T-helper 2 cell treated with Interferon-gamma antibody and Interleukin-4, amounts not matched to agents 100 ng/mL and 5 ng/mL, for 36 hours (primary cell): ENCODE results near the gene ACTR5. TPM values are rescaled to one million over a fixed set of nuclear protein-coding genes. Genes with fewer than 3 reads are reported as not detected.

Experiments used
- intact Hi-C: fragments of 100-400 bp; cut with micrococcal nuclease; formaldehyde crosslinking; loops from one replicate; pipeline ENCODE4 v1.15.1; 2023
- total RNA-seq: library from RNA; stranded (reverse); gene quantifications from 2 replicates; pipeline ENCODE4 v1.2.3, GENCODE V29; 2022

Gene ACTR5
- 8.7 and 10.0 TPM in 2 replicates for total RNA-seq

- intact Hi-C loops: loop anchor here (1.0 to 2.0 kb wide), 6 partner anchors 17 to 214 kb away; partner anchors contain the start of genes DHX35, FAM83D and PPP1R16B
Observed at GRCh38 chr20:38748097-38748860, at the start of gene ACTR5. Gene ACTR5 (plus strand): TSS chr20:38748460. CDS start chr20:38748479, 19 bp downstream.

GRCh38 chr20:38698541-38698940, 49.7 kb upstream of the ACTR5 start:
- intact Hi-C loops: no loop called here

GRCh38 chr20:38700141-38700540, 48.1 kb upstream of the ACTR5 start:
- intact Hi-C loops: no loop called here

- intact Hi-C loops: no loop called here
Observed at GRCh38 chr20:38700926-38701325, 47.3 kb upstream of the ACTR5 start.

- intact Hi-C loops: no loop called here
Observed at GRCh38 chr20:38703526-38703925, 44.7 kb upstream of the ACTR5 start.

GRCh38 chr20:38704136-38704535, 44.1 kb upstream of the ACTR5 start:
- intact Hi-C loops: no loop called here

GRCh38 chr20:38706509-38706908, 41.8 kb upstream of the ACTR5 start:
- intact Hi-C loops: no loop called here

- intact Hi-C loops: no loop called here
Observed at GRCh38 chr20:38714308-38714707, 34.0 kb upstream of the ACTR5 start.

- intact Hi-C loops: no loop called here
Observed at GRCh38 chr20:38715646-38716045, 32.6 kb upstream of the ACTR5 start.

GRCh38 chr20:38722683-38723016, 25.6 kb upstream of the ACTR5 start:
- intact Hi-C loops: no loop called here

GRCh38 chr20:38723017-38723847, 25.0 kb upstream of the ACTR5 start:
- intact Hi-C loops: no loop called here

- intact Hi-C loops: no loop called here
Observed at GRCh38 chr20:38723848-38724625, 24.2 kb upstream of the ACTR5 start, which contains the start of gene SLC32A1. Gene SLC32A1 (plus strand): TSS chr20:38724486. CDS start chr20:38724725, 239 bp downstream.

- intact Hi-C loops: no loop called here
Observed at GRCh38 chr20:38724626-38725147, 23.6 kb upstream of the ACTR5 start.

- intact Hi-C loops: no loop called here
Observed at GRCh38 chr20:38725148-38725901, 22.9 kb upstream of the ACTR5 start.

GRCh38 chr20:38725931-38726803, 22.1 kb upstream of the ACTR5 start:
- intact Hi-C loops: no loop called here

GRCh38 chr20:38726804-38727606, 21.3 kb upstream of the ACTR5 start:
- intact Hi-C loops: no loop called here

GRCh38 chr20:38727607-38728190, 20.6 kb upstream of the ACTR5 start:
- intact Hi-C loops: no loop called here

- intact Hi-C loops: no loop called here
Observed at GRCh38 chr20:38728191-38728781, 20.0 kb upstream of the ACTR5 start.
